ENCODE data around the gene ANKS6.

Gene ANKS6

GRCh38 chr9:98829766-98830165 lies 33.4 kb upstream of the ANKS6 start:
- DNase-seq: no peak
- no peak for TF ChIP-seq GATA1 (IDR thresholded peaks at IDR 0.05; ENCODE audit: low read depth, low read length)
- TF ChIP-seq POLR2A (IDR thresholded peaks at IDR 0.05; ENCODE audit: low read length): no peak

- DNase-seq: no peak
- no peak for TF ChIP-seq POLR2A (IDR thresholded peaks at IDR 0.05; ENCODE audit: low read length)
- TF ChIP-seq GATA1 (IDR thresholded peaks at IDR 0.05; ENCODE audit: low read depth, low read length): no peak
Observed at GRCh38 chr9:98826716-98827115, 30.4 kb upstream of the ANKS6 start.

GRCh38 chr9:98825414-98825813 lies 29.1 kb upstream of the ANKS6 start:
- no peak for TF ChIP-seq GATA1 (IDR thresholded peaks at IDR 0.05; ENCODE audit: low read depth, low read length)
- TF ChIP-seq POLR2A (IDR thresholded peaks at IDR 0.05; ENCODE audit: low read length): no peak
- DNase-seq: no peak

- DNase-seq: no peak
Observed at GRCh38 chr9:98823666-98824334, 27.4 kb upstream of the ANKS6 start.

GRCh38 chr9:98822661-98823060 lies 26.3 kb upstream of the ANKS6 start:
- DNase-seq: no peak
- TF ChIP-seq POLR2A (IDR thresholded peaks at IDR 0.05; ENCODE audit: low read length) (no peak), GATA1 (IDR thresholded peaks at IDR 0.05; ENCODE audit: low read depth, low read length) (no peak)

More at GRCh38 chr9:98823666-98824334, 27.4 kb upstream of the ANKS6 start:
- TF ChIP-seq POLR2A (IDR thresholded peaks at IDR 0.05; ENCODE audit: low read length) (no peak), GATA1 (IDR thresholded peaks at IDR 0.05; ENCODE audit: low read depth, low read length) (no peak)

- DNase-seq: no peak
- TF ChIP-seq GATA1 (IDR thresholded peaks at IDR 0.05; ENCODE audit: low read depth, low read length) (no peak), POLR2A (IDR thresholded peaks at IDR 0.05; ENCODE audit: low read length) (no peak)
Observed at GRCh38 chr9:98821831-98822230, 25.5 kb upstream of the ANKS6 start.

- TF ChIP-seq GATA1 (IDR thresholded peaks at IDR 0.05; ENCODE audit: low read depth, low read length) (no peak), POLR2A (IDR thresholded peaks at IDR 0.05; ENCODE audit: low read length) (no peak)
- no peak for DNase-seq
Observed at GRCh38 chr9:98819231-98819630, 22.9 kb upstream of the ANKS6 start.

GRCh38 chr9:98818764-98819163 lies 22.4 kb upstream of the ANKS6 start:
- TF ChIP-seq POLR2A (IDR thresholded peaks at IDR 0.05; ENCODE audit: low read length): no peak
- DNase-seq: no peak

- DNase-seq: no peak
Observed at GRCh38 chr9:98815391-98815951, 19.1 kb upstream of the ANKS6 start.

GRCh38 chr9:98811051-98811650 lies 14.8 kb upstream of the ANKS6 start:
- no peak for DNase-seq
- TF ChIP-seq GATA1 (IDR thresholded peaks at IDR 0.05; ENCODE audit: low read depth, low read length): no peak
- TF ChIP-seq POLR2A (IDR thresholded peaks at IDR 0.05; ENCODE audit: low read length): no peak

More at GRCh38 chr9:98815391-98815951, 19.1 kb upstream of the ANKS6 start:
- TF ChIP-seq POLR2A (IDR thresholded peaks at IDR 0.05; ENCODE audit: low read length) (no peak), GATA1 (IDR thresholded peaks at IDR 0.05; ENCODE audit: low read depth, low read length) (no peak)

- TF ChIP-seq POLR2A (IDR thresholded peaks at IDR 0.05; ENCODE audit: low read length) (no peak), GATA1 (IDR thresholded peaks at IDR 0.05; ENCODE audit: low read depth, low read length) (no peak)
- no peak for DNase-seq
Observed at GRCh38 chr9:98810102-98810842, 13.9 kb upstream of the ANKS6 start.

GRCh38 chr9:98809311-98810101 lies 13.2 kb upstream of the ANKS6 start:
- DNase-seq: no peak
- TF ChIP-seq GATA1 (IDR thresholded peaks at IDR 0.05; ENCODE audit: low read depth, low read length): no peak
- TF ChIP-seq POLR2A (IDR thresholded peaks at IDR 0.05; ENCODE audit: low read length): no peak

- TF ChIP-seq GATA1 (IDR thresholded peaks at IDR 0.05; ENCODE audit: low read depth, low read length): no peak
- no peak for TF ChIP-seq POLR2A (IDR thresholded peaks at IDR 0.05; ENCODE audit: low read length)
- no peak for DNase-seq
Observed at GRCh38 chr9:98808875-98809274, 12.5 kb upstream of the ANKS6 start.

All from erythroblast (primary cell).